T-helper 1 cell treated with Interleukin-12 subunit alpha and Interleukin-12 subunit beta and Interleukin-4 antibody, amounts not matched to agents 30 μg/mL and 1 μg/mL, for 36 hours (primary cell): ENCODE results near the gene RNF217.

Source experiments
- H3K27ac Mint-ChIP-seq: one replicate; pipeline ENCODE4 v1.8.0; 2021; ENCODE audit warnings: mild to moderate bottlenecking, mixed read lengths
- H3K27me3 Mint-ChIP-seq: one replicate; pipeline ENCODE4 v1.8.0; 2021; ENCODE audit warnings: low read depth, mixed read lengths
- H3K36me3 Mint-ChIP-seq: one replicate; pipeline ENCODE4 v1.8.0; 2021; ENCODE audit warnings: low read depth, mixed read lengths
- H3K4me1 Mint-ChIP-seq: one replicate; pipeline ENCODE4 v1.8.0; 2021; ENCODE audit warnings: low read depth, mixed read lengths
- H3K4me3 Mint-ChIP-seq: one replicate; pipeline ENCODE4 v1.8.0; 2021; ENCODE audit warnings: mild to moderate bottlenecking, moderate library complexity, mixed read lengths
- H3K9me3 Mint-ChIP-seq: one replicate; pipeline ENCODE4 v1.8.0; 2021; ENCODE audit warnings: mixed read lengths

RNF217 gene

GRCh38 chr6:125138083-125138482 lies 175.8 kb downstream of the RNF217 start:
- Mint-ChIP-seq H3K9me3 (no peaks in the 10 kb centered on the region), H3K27me3 (no peaks in the 10 kb centered on the region), H3K36me3 (no peaks in the 10 kb centered on the region), H3K4me1 (no peaks in the 10 kb centered on the region), H3K4me3 (no peak overlapping the region), H3K27ac (no peak overlapping the region)

DNA sequence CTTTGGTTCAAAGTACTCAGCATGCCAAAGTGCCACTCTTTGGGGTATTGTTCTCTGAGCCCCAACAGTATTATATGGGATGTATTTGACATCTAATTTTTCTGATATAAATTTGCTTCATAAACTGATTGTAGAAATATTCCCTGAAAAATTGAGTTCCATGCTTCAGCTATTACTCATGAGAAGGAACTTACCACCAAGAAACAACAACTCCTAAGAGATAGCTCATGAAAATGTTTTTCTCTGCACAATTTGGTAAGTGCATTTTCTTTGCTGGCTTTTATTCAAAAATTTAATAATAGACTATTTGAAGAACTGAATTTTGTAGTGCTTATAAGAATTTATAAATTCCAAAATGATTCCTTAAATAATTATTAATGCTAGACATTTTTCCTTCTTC lies 178.6 kb downstream of the RNF217 start:
- no peaks in the 10 kb centered on the region for H3K9me3 Mint-ChIP-seq
- no peaks in the 10 kb centered on the region for H3K27me3 Mint-ChIP-seq
- no peak overlapping the region for H3K27ac Mint-ChIP-seq
- no peak overlapping the region for H3K4me3 Mint-ChIP-seq
- H3K36me3 Mint-ChIP-seq: no peaks in the 10 kb centered on the region
- no peaks in the 10 kb centered on the region for H3K4me1 Mint-ChIP-seq
